Uterus (tissue), 2 donors: Measurements from ENCODE around the gene BNC2.

Experiments
- CTCF ChIP-seq, 4 experiments: fragments of 200-600 bp in 2 of 4; fragments of 450-650 bp in 2 of 4; sonication (generic) in 2 of 4; IDR thresholded peaks; one replicate each; pipeline ENCODE4 v1.5.1; 2016 to 2019; ENCODE audit warnings: antibody characterized with exemption in 4 of 4, mild to moderate bottlenecking in 2 of 4, moderate library complexity in 1 of 4
- POLR2A ChIP-seq, 2 donors: fragments of 450-650 bp; IDR thresholded peaks; one replicate each; pipeline ENCODE4 v1.6.1; 2016; ENCODE audit warnings: antibody characterized with exemption in 2 of 2, mild to moderate bottlenecking in 1 of 2, moderate library complexity in 1 of 2

DNA sequence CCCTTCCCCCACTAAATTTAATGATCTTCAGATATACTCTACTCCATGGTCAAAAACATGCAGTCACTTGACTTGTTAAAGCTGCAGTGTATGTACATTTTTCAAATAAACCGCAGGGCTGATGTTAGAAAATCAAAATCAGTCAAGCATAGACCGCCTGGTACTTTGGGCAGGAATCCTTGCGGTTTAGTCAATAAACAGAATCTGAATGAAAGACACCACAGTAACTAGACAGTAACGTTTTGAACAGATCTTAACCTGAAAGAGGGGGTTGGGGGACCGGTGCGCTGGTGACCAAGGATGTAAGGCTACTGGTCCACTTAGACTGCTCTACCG, 188.8 kb downstream of the BNC2 start:
- TF ChIP-seq CTCF (IDR thresholded peaks at IDR 0.05) (no peak), POLR2A (IDR thresholded peaks at IDR 0.05) (no peak)
